Stimulated activated CD8-positive, alpha-beta memory T cell treated with anti-CD3 and anti-CD28 coated beads, Interleukin-4, amount 100 ng/mL, for 1 hour (primary cell): ENCODE results near the gene IGHMBP2.

Source experiments
- DNase-seq, 2 donors: peaks; one replicate each; pipeline ENCODE4 v3.0.0-alpha.2; 2020; ENCODE audit warnings: low read depth in 2 of 2, low spot score in 1 of 2

IGHMBP2 gene

GRCh38 chr11:68980776-68981065 lies 77.0 kb downstream of the IGHMBP2 start, which contains the start of gene MRGPRD:
TSS of gene MRGPRD (minus strand) at chr11:68980986. CDS start at chr11:68980986, 0 bp downstream.
- DNase-seq: no peak

- no peak for DNase-seq
These were observed 78.4 kb downstream of the IGHMBP2 start for GRCh38 chr11:68982134-68982533.

GRCh38 chr11:68983801-68984200 lies 80.1 kb downstream of the IGHMBP2 start:
- no peak for DNase-seq

- no peak for DNase-seq
These were observed 83.5 kb downstream of the IGHMBP2 start for GRCh38 chr11:68987211-68987610.

- no peak for DNase-seq
These were observed 84.8 kb downstream of the IGHMBP2 start for GRCh38 chr11:68988491-68988890.
